NB4 (cell line): Measurements from ENCODE around the gene ITPK1.

ENCODE experiments used
- CTCF ChIP-seq: IDR thresholded peaks from one replicate; pipeline ENCODE4 v1.5.1; 2012; ENCODE audit warnings: low read depth, low read length
- MYC ChIP-seq: IDR thresholded peaks from 2 replicates; pipeline ENCODE4 v1.6.1; 2011; ENCODE audit warnings: low read depth, low read length
- POLR2A ChIP-seq: IDR thresholded peaks from 2 replicates; pipeline ENCODE4 v1.6.1; 2011; ENCODE audit warnings: mild to moderate bottlenecking; ENCODE audit not compliant: insufficient read length; ENCODE audit errors: extremely low read depth

GRCh38 chr14:93030761-93031160 is 85.0 kb downstream of the ITPK1 start:
- no peak for TF ChIP-seq CTCF
- TF ChIP-seq MYC: no peak
- no peak for TF ChIP-seq POLR2A
